GM06990 (cell line): ENCODE results near the gene TTC7B.

Experiments
- DNase-seq: peaks from one replicate; pipeline ENCODE4 v3.0.0-alpha.2; 2011; ENCODE audit not compliant: insufficient read length; ENCODE audit errors: extremely low read depth
- H3K27me3 ChIP-seq: replicated peaks from 2 replicates; pipeline ENCODE4 v1.6.0; 2011; ENCODE audit warnings: low read length; ENCODE audit not compliant: control insufficient read depth, insufficient read depth
- H3K36me3 ChIP-seq: 2 replicates; pipeline ENCODE4 v1.5.1; 2011; ENCODE audit warnings: low read length; ENCODE audit not compliant: control insufficient read depth, insufficient read depth
- H3K4me3 ChIP-seq: replicated peaks from 2 replicates; pipeline ENCODE4 v1.5.1; 2011; ENCODE audit warnings: low read depth, mild to moderate bottlenecking, control low read depth, low read length
- CTCF ChIP-seq: IDR thresholded peaks from 2 replicates; pipeline ENCODE4 v1.5.1; 2011; ENCODE audit warnings: low read length, control low read depth, mild to moderate bottlenecking, inconsistent platforms; ENCODE audit not compliant: insufficient read depth, poor library complexity, severe bottlenecking

The TTC7B gene

GRCh38 chr14:90815572-90815821 is 733 bp downstream of the TTC7B start:
- DNase-seq, result no peak
- no peaks in the 10 kb centered on the region; the same call in 1 of the 2 replicates for H3K27me3 ChIP-seq
- TF ChIP-seq CTCF, result no peak
- H3K36me3 ChIP-seq, result no peaks in the 10 kb centered on the region
- H3K4me3 ChIP-seq, result no peak overlapping the region

GRCh38 chr14:90814806-90815571 is 1.2 kb downstream of the TTC7B start:
- no peaks in the 10 kb centered on the region for H3K36me3 ChIP-seq
- no peaks in the 10 kb centered on the region; the same call in 1 of the 2 replicates for H3K27me3 ChIP-seq
- H3K4me3 ChIP-seq, result no peak overlapping the region
- DNase-seq, result no peak
- no peak for TF ChIP-seq CTCF

GRCh38 chr14:90813442-90813841 is 2.8 kb downstream of the TTC7B start:
- H3K36me3 ChIP-seq, result no peaks in the 10 kb centered on the region
- H3K4me3 ChIP-seq, result no peak overlapping the region
- H3K27me3 ChIP-seq, result no peaks in the 10 kb centered on the region; the same call in 1 of the 2 replicates
- TF ChIP-seq CTCF, result no peak
- no peak for DNase-seq

GRCh38 chr14:90812109-90812508 is 4.1 kb downstream of the TTC7B start:
- Histone ChIP-seq H3K4me3 (no peak overlapping the region), H3K27me3 (no peaks in the 10 kb centered on the region; the same call in 1 of the 2 replicates), H3K36me3 (no peaks in the 10 kb centered on the region)
- no peak for DNase-seq
- TF ChIP-seq CTCF, result no peak

GRCh38 chr14:90811641-90812040 is 4.6 kb downstream of the TTC7B start:
- no peak for TF ChIP-seq CTCF
- DNase-seq, result no peak

GRCh38 chr14:90810806-90811205 is 5.4 kb downstream of the TTC7B start:
- H3K4me3 ChIP-seq, result no peak overlapping the region
- TF ChIP-seq CTCF, result no peak

More at GRCh38 chr14:90811641-90812040, 4.6 kb downstream of the TTC7B start:
- H3K27me3 ChIP-seq, result no peaks in the 10 kb centered on the region; the same call in 1 of the 2 replicates
- H3K36me3 ChIP-seq, result no peaks in the 10 kb centered on the region
- no peak overlapping the region for H3K4me3 ChIP-seq

More at GRCh38 chr14:90810806-90811205, 5.4 kb downstream of the TTC7B start:
- no peaks in the 10 kb centered on the region; the same call in 1 of the 2 replicates for H3K27me3 ChIP-seq
- no peaks in the 10 kb centered on the region for H3K36me3 ChIP-seq
- DNase-seq, result no peak
